Smooth muscle cell (in vitro differentiated cells): ENCODE measurements around the gene ZBTB5. TPM values are rescaled to one million over a fixed set of nuclear protein-coding genes. Genes with fewer than 3 reads are reported as not detected.
A peak's percentile ranks its signal among the peaks of the same experiment; 100 is the strongest.

ENCODE experiments used
- DNase-seq: peaks from one replicate; lab custom pipeline; 2025; ENCODE audit not compliant: unreplicated experiment; lab: John Stamatoyannopoulos, UW
- H2AFZ ChIP-seq: fragments of 200-600 bp; sonication (generic); 2 replicates; pipeline ENCODE4 v1.6.0; 2016; ENCODE audit warnings: antibody characterized with exemption, low read depth, mild to moderate bottlenecking
- H3F3A ChIP-seq: fragments of 200-600 bp; sonication (generic); 2 replicates; pipeline ENCODE4 v1.6.0; 2017; ENCODE audit warnings: antibody characterized with exemption, low read depth
- H3K27ac ChIP-seq: fragments of 200-600 bp; sonication (generic); 2 replicates; pipeline ENCODE4 v1.5.1; 2016; ENCODE audit warnings: low read depth, mild to moderate bottlenecking
- H3K27me3 ChIP-seq: fragments of 200-600 bp; sonication (generic); 2 replicates; pipeline ENCODE4 v1.6.1; 2016; ENCODE audit warnings: low read depth, mild to moderate bottlenecking
- H3K36me3 ChIP-seq: fragments of 200-600 bp; sonication (generic); 2 replicates; pipeline ENCODE4 v1.5.1; 2016; ENCODE audit warnings: low read depth
- H3K4me1 ChIP-seq: fragments of 200-600 bp; sonication (generic); 2 replicates; pipeline ENCODE4 v1.5.1; 2016; ENCODE audit warnings: low read depth
- H3K4me2 ChIP-seq: fragments of 200-600 bp; sonication (generic); 2 replicates; pipeline ENCODE4 v1.6.0; 2016; ENCODE audit warnings: mild to moderate bottlenecking
- H3K4me3 ChIP-seq: fragments of 200-600 bp; sonication (generic); 2 replicates; pipeline ENCODE4 v1.5.1; 2016; ENCODE audit warnings: mild to moderate bottlenecking
- H3K79me2 ChIP-seq: fragments of 200-600 bp; sonication (generic); 2 replicates; pipeline ENCODE4 v1.6.0; 2016; ENCODE audit warnings: low read depth, mild to moderate bottlenecking
- H3K9ac ChIP-seq: fragments of 200-600 bp; sonication (generic); 2 replicates; pipeline ENCODE4 v1.6.0; 2016; ENCODE audit warnings: low read depth
- H3K9me3 ChIP-seq: fragments of 200-600 bp; sonication (generic); replicated peaks from 2 replicates; pipeline ENCODE4 v1.5.1; 2016; ENCODE audit warnings: low read depth
- H4K20me1 ChIP-seq: fragments of 200-600 bp; sonication (generic); 2 replicates; pipeline ENCODE4 v1.6.0; 2016; ENCODE audit warnings: low read depth
- CTCF ChIP-seq: fragments of 200-600 bp; sonication (generic); IDR thresholded peaks from 2 replicates; pipeline ENCODE4 v1.5.1; 2017; ENCODE audit warnings: borderline replicate concordance, mild to moderate bottlenecking, antibody characterized with exemption; ENCODE audit not compliant: insufficient read depth, poor library complexity, severe bottlenecking
- WGBS: methylation state at CpG from one replicate; pipeline ENCODE4 v1.1.7; 2016; ENCODE audit warnings: low lambda C conversion rate; 5-methylcytosine and 5-hydroxymethylcytosine counted together
- polyA plus RNA-seq: library from polyadenylated mRNA; unstranded; fragments of >200 nt; fragmentation: Nextera tagmentation; extraction: Ambion mirVana; gene quantifications from 2 replicates; pipeline ENCODE4 v1.2.1, GENCODE V29; 2016
- total RNA-seq: library from RNA; depleted of rRNA; stranded (reverse); fragments of >200 nt; gene quantifications from 2 replicates; pipeline ENCODE4 v1.2.3, GENCODE V29; 2014

Gene ZBTB5
- total and polyA plus RNA-seq, 2 experiments from 2014 or later = 4.3 to 21.8 TPM

GRCh38 chr9:37486616-37487548, 21.6 kb upstream of the ZBTB5 start:
- 25% methylated on average over 7 of the region's 7 CpGs for WGBS
- Histone ChIP-seq H3K79me2 (no peaks in the 10 kb centered on the region), H3F3A (no peaks in the 10 kb centered on the region), H3K4me1 (peaks cover 12% of the 10 kb centered on the region), H3K9ac (peak overlapping the region; percentile 66), H3K27ac (peak overlapping the region; percentile 38), H3K36me3 (peaks cover 8% of the 10 kb centered on the region), H2AFZ (peak overlapping the region; percentile 68), H3K4me2 (peak overlapping the region; percentile 96), H4K20me1 (no peaks in the 10 kb centered on the region), H3K9me3 (no peaks in the 10 kb centered on the region), H3K27me3 (no peaks in the 10 kb centered on the region), H3K4me3 (peak overlapping the region; percentile 60)
- TF ChIP-seq CTCF = no peak
- DNase-seq = no peak

- no peak for DNase-seq
- Histone ChIP-seq H3K27ac (peak overlapping the region; percentile 38), H2AFZ (peak overlapping the region; percentile 68), H3K4me2 (peak overlapping the region; percentile 96), H3K9ac (peak overlapping the region; percentile 66), H3K4me3 (peak overlapping the region; percentile 60), H3K36me3 (peaks cover 7% of the 10 kb centered on the region), H3K4me1 (peaks cover 12% of the 10 kb centered on the region), H4K20me1 (no peaks in the 10 kb centered on the region), H3K9me3 (no peaks in the 10 kb centered on the region), H3K79me2 (no peaks in the 10 kb centered on the region), H3F3A (no peaks in the 10 kb centered on the region), H3K27me3 (no peaks in the 10 kb centered on the region)
- WGBS = 4% methylated on average over 5 of the region's 7 CpGs
- no peak for TF ChIP-seq CTCF
Observed at GRCh38 chr9:37486256-37486615, 21.0 kb upstream of the ZBTB5 start.

- Histone ChIP-seq H3K9me3 (no peaks in the 10 kb centered on the region), H3K79me2 (no peaks in the 10 kb centered on the region), H3K27ac (peak within 1 kb of the TSS; percentile 38), H3F3A (no peaks in the 10 kb centered on the region), H3K9ac (peak within 1 kb of the TSS; percentile 66), H3K4me1 (peaks cover 12% of the 10 kb centered on the region), H4K20me1 (no peaks in the 10 kb centered on the region), H3K27me3 (no peaks in the 10 kb centered on the region), H3K4me2 (peak within 1 kb of the TSS; percentile 96), H3K4me3 (peak within 1 kb of the TSS; percentile 60), H3K36me3 (peaks cover 1% of the 10 kb centered on the region), H2AFZ (peak within 1 kb of the TSS; percentile 68)
- no peak for TF ChIP-seq CTCF
- 6% methylated on average over 49 of the region's 56 CpGs for WGBS
- DNase-seq = peak; percentile 85
Observed at GRCh38 chr9:37485389-37486255, 20.4 kb upstream of the ZBTB5 start, which contains the start of gene POLR1E. Gene POLR1E (plus strand): TSS chr9:37485948. CDS start chr9:37486048, 100 bp downstream.
